ENCODE measurements around the gene UBR4. TPM values are rescaled to one million over a fixed set of nuclear protein-coding genes. Genes with fewer than 3 reads are reported as not detected.

UBR4 gene
- total and polyA plus RNA-seq, 4 experiments from 2014 or later, result 3.8 to 154 (median 89.6) TPM

GRCh38 chr1:19071674-19072281 lies 138.3 kb downstream of the UBR4 start:
- ChIA-PET CTCF (ENCODE audit: partially characterized antibody) (interaction anchor here (1.5 kb wide), 1 partner anchor 164 kb away, joined by 4 read pairs; no protein-coding TSS in a partner anchor), POLR2A (ENCODE audit: partially characterized antibody) (interaction anchor here (0.5 to 3.4 kb wide), 6 partner anchors 117 to 378 kb away, joined by 3 to 34 read pairs (median 4); no protein-coding TSS in a partner anchor)
- Mint-ChIP-seq H3K4me1 (peaks cover 39 to 88% (median 53%) of the 10 kb centered on the region in 4 donors), H3K27ac (peak overlapping the region in 4 of 7 donors; percentile 50 to 89 (median 56)), H3K9me3 (no peaks in the 10 kb centered on the region), H3K27me3 (no peaks in the 10 kb centered on the region), H3K36me3 (peaks cover 22 to 25% of the 10 kb centered on the region in 2 donors), H3K4me3 (peak overlapping the region in 2 of 8 donors; percentile 10 to 85)
- intact Hi-C loops (cut with micrococcal nuclease), result no loop called here
- peaks cover 15% of the 10 kb centered on the region for H3K36me3 ChIP-seq (ENCODE audit: insufficient read depth, low read length)
- DNase-seq, result no peak
- H3K27ac ChIP-seq (ENCODE audit: low read depth, low read length), result no peak overlapping the region
- no peak overlapping the region for H3K4me3 ChIP-seq (ENCODE audit: low read length in 2 of 2)
- no peaks in the 10 kb centered on the region for H3K9me3 ChIP-seq (ENCODE audit: control insufficient read depth in 1 of 2, low read length in 2 of 2)
- no peaks in the 10 kb centered on the region for H3K27me3 ChIP-seq (ENCODE audit: insufficient read depth, low read length)
- peaks cover 66% of the 10 kb centered on the region for H3K4me1 ChIP-seq (ENCODE audit: insufficient read depth, low read length)

- DNase-seq, result no peak
- CTCF ChIA-PET (ENCODE audit: partially characterized antibody), result no interaction called here
- no peak overlapping the region for H3K4me3 ChIP-seq (ENCODE audit: low read length in 2 of 2)
- H3K27me3 ChIP-seq (ENCODE audit: insufficient read depth, low read length), result no peaks in the 10 kb centered on the region
- intact Hi-C loops (cut with micrococcal nuclease), result no loop called here
- H3K4me1 ChIP-seq (ENCODE audit: insufficient read depth, low read length), result peaks cover 65% of the 10 kb centered on the region
- Mint-ChIP-seq H3K4me3 (peak overlapping the region in 2 of 8 donors; percentile 20 to 34), H3K36me3 (peaks cover 15 to 18% of the 10 kb centered on the region in 2 donors), H3K4me1 (peaks cover 38 to 81% (median 48%) of the 10 kb centered on the region in 4 donors), H3K27me3 (no peaks in the 10 kb centered on the region), H3K27ac (peak overlapping the region in 4 of 7 donors; percentile 6 to 82 (median 51)), H3K9me3 (no peaks in the 10 kb centered on the region)
- peaks cover 7% of the 10 kb centered on the region for H3K36me3 ChIP-seq (ENCODE audit: insufficient read depth, low read length)
- no peaks in the 10 kb centered on the region for H3K9me3 ChIP-seq (ENCODE audit: control insufficient read depth in 1 of 2, low read length in 2 of 2)
- H3K27ac ChIP-seq (ENCODE audit: low read depth, low read length), result no peak overlapping the region
- POLR2A ChIA-PET (ENCODE audit: partially characterized antibody), result interaction anchor here (0.5 to 1.2 kb wide), 2 partner anchors 115 to 379 kb away, joined by 3 read pairs; partner anchors contain the start of gene IFFO2
Observed at GRCh38 chr1:19070891-19071621, 139.0 kb downstream of the UBR4 start.

- H3K36me3 Mint-ChIP-seq, result peaks cover 8 to 10% of the 10 kb centered on the region in 2 donors
- ChIA-PET POLR2A (ENCODE audit: partially characterized antibody) (interaction anchor here (1.2 kb wide), 1 partner anchor 114 kb away, joined by 3 read pairs; the partner anchor contains the start of gene IFFO2), CTCF (ENCODE audit: partially characterized antibody) (interaction anchor here (0.9 kb wide), 1 partner anchor 186 kb away, joined by 3 read pairs; no protein-coding TSS in a partner anchor)
- H3K27ac Mint-ChIP-seq, result peak overlapping the region in 2 of 7 donors; percentile 18 to 82
- H3K9me3 Mint-ChIP-seq, result no peaks in the 10 kb centered on the region
- Histone ChIP-seq H3K4me1 (ENCODE audit: insufficient read depth, low read length) (peaks cover 57% of the 10 kb centered on the region), H3K27me3 (ENCODE audit: insufficient read depth, low read length) (no peaks in the 10 kb centered on the region), H3K9me3 (ENCODE audit: control insufficient read depth in 1 of 2, low read length in 2 of 2) (no peaks in the 10 kb centered on the region), H3K27ac (ENCODE audit: low read depth, low read length) (no peak overlapping the region), H3K36me3 (ENCODE audit: insufficient read depth, low read length) (no peaks in the 10 kb centered on the region), H3K4me3 (ENCODE audit: low read length in 2 of 2) (no peak overlapping the region)
- H3K4me3 Mint-ChIP-seq, result no peak overlapping the region
- H3K27me3 Mint-ChIP-seq, result no peaks in the 10 kb centered on the region
- intact Hi-C loops (cut with micrococcal nuclease), result no loop called here
- H3K4me1 Mint-ChIP-seq, result peaks cover 33 to 73% (median 40%) of the 10 kb centered on the region in 4 donors
- DNase-seq, result no peak
Observed at GRCh38 chr1:19070197-19070651, 139.8 kb downstream of the UBR4 start.

- H3K27ac Mint-ChIP-seq, result peak overlapping the region in 3 of 7 donors; percentile 22 to 86 (median 42)
- POLR2A ChIA-PET (ENCODE audit: partially characterized antibody), result interaction anchor here (0.7 kb wide), 1 partner anchor 166 kb away, joined by 3 read pairs; no protein-coding TSS in a partner anchor
- Histone ChIP-seq H3K27ac (ENCODE audit: low read depth, low read length) (no peak overlapping the region), H3K27me3 (ENCODE audit: insufficient read depth, low read length) (no peaks in the 10 kb centered on the region), H3K4me1 (ENCODE audit: insufficient read depth, low read length) (peaks cover 42% of the 10 kb centered on the region), H3K9me3 (ENCODE audit: control insufficient read depth in 1 of 2, low read length in 2 of 2) (no peaks in the 10 kb centered on the region), H3K4me3 (ENCODE audit: low read length in 2 of 2) (no peak overlapping the region), H3K36me3 (ENCODE audit: insufficient read depth, low read length) (no peaks in the 10 kb centered on the region)
- H3K9me3 Mint-ChIP-seq, result no peaks in the 10 kb centered on the region
- H3K36me3 Mint-ChIP-seq, result peaks cover 0 to 3% of the 10 kb centered on the region in 2 donors
- DNase-seq, result no peak
- no peak overlapping the region for H3K4me3 Mint-ChIP-seq
- intact Hi-C loops (cut with micrococcal nuclease), result no loop called here
- peaks cover 20 to 58% (median 26%) of the 10 kb centered on the region in 4 donors for H3K4me1 Mint-ChIP-seq
- CTCF ChIA-PET (ENCODE audit: partially characterized antibody), result no interaction called here
- no peaks in the 10 kb centered on the region for H3K27me3 Mint-ChIP-seq
Observed at GRCh38 chr1:19068639-19069276, 141.3 kb downstream of the UBR4 start.

GRCh38 chr1:19067912-19068638 lies 142.0 kb downstream of the UBR4 start:
- intact Hi-C loops (cut with micrococcal nuclease), result no loop called here
- Mint-ChIP-seq H3K36me3 (peaks cover 0 to 3% of the 10 kb centered on the region in 2 donors), H3K27ac (peak overlapping the region in 1 of 7 donors; percentile 36), H3K4me3 (no peak overlapping the region), H3K9me3 (no peaks in the 10 kb centered on the region), H3K4me1 (peaks cover 16 to 51% (median 21%) of the 10 kb centered on the region in 4 donors), H3K27me3 (no peaks in the 10 kb centered on the region)
- Histone ChIP-seq H3K4me3 (ENCODE audit: low read length in 2 of 2) (no peak overlapping the region), H3K9me3 (ENCODE audit: control insufficient read depth in 1 of 2, low read length in 2 of 2) (no peaks in the 10 kb centered on the region), H3K36me3 (ENCODE audit: insufficient read depth, low read length) (no peaks in the 10 kb centered on the region), H3K27ac (ENCODE audit: low read depth, low read length) (no peak overlapping the region), H3K27me3 (ENCODE audit: insufficient read depth, low read length) (no peaks in the 10 kb centered on the region), H3K4me1 (ENCODE audit: insufficient read depth, low read length) (peaks cover 36% of the 10 kb centered on the region)
- CTCF ChIA-PET (ENCODE audit: partially characterized antibody), result no interaction called here
- DNase-seq, result no peak
- POLR2A ChIA-PET (ENCODE audit: partially characterized antibody), result interaction anchor here (0.7 kb wide), 1 partner anchor 165 kb away, joined by 3 read pairs; no protein-coding TSS in a partner anchor

- no peak for DNase-seq
- H3K36me3 ChIP-seq (ENCODE audit: insufficient read depth, low read length), result no peaks in the 10 kb centered on the region
- ChIA-PET CTCF (ENCODE audit: partially characterized antibody) (no interaction called here), POLR2A (ENCODE audit: partially characterized antibody) (no interaction called here)
- H3K27ac Mint-ChIP-seq, result no peak overlapping the region
- peaks cover 28% of the 10 kb centered on the region for H3K4me1 ChIP-seq (ENCODE audit: insufficient read depth, low read length)
- H3K27me3 Mint-ChIP-seq, result no peaks in the 10 kb centered on the region
- peaks cover 9 to 44% (median 15%) of the 10 kb centered on the region in 4 donors for H3K4me1 Mint-ChIP-seq
- no peaks in the 10 kb centered on the region for H3K36me3 Mint-ChIP-seq
- no peaks in the 10 kb centered on the region for H3K9me3 Mint-ChIP-seq
- H3K27ac ChIP-seq (ENCODE audit: low read depth, low read length), result no peak overlapping the region
- H3K4me3 ChIP-seq (ENCODE audit: low read length in 2 of 2), result no peak overlapping the region
- H3K4me3 Mint-ChIP-seq, result peak overlapping the region in 1 of 8 donors; percentile 52
- intact Hi-C loops (cut with micrococcal nuclease), result no loop called here
- no peaks in the 10 kb centered on the region for H3K27me3 ChIP-seq (ENCODE audit: insufficient read depth, low read length)
- H3K9me3 ChIP-seq (ENCODE audit: control insufficient read depth in 1 of 2, low read length in 2 of 2), result no peaks in the 10 kb centered on the region
Observed at GRCh38 chr1:19067182-19067911, 142.7 kb downstream of the UBR4 start.

All from CD4-positive, alpha-beta memory T cell (primary cell).